CD14-positive monocyte (primary cell): ENCODE data around the gene RAB27B. TPM values are rescaled to one million over a fixed set of nuclear protein-coding genes. Genes with fewer than 3 reads are reported as not detected.

Experiments used
- DNase-seq, 3 donors: peaks; one replicate each; pipeline ENCODE4 v3.0.0-alpha.2; 2011 to 2022
- H2AFZ ChIP-seq: 2 replicates; pipeline ENCODE4 v1.6.0; 2012; ENCODE audit warnings: mild to moderate bottlenecking, low read depth, low read length, inconsistent platforms; ENCODE audit not compliant: insufficient read depth, poor library complexity, severe bottlenecking
- H3K27ac ChIP-seq, 2 donors: 1 replicate in 1 of 2; 2 replicates in 1 of 2; pipeline ENCODE4 v1.5.1; 2012 to 2013; ENCODE audit warnings: low read length in 2 of 2, control low read depth in 1 of 2, inconsistent platforms in 1 of 2, low read depth in 1 of 2, mild to moderate bottlenecking in 1 of 2
- H3K27me3 ChIP-seq, 2 donors: one replicate each; pipeline versions ENCODE4 v1.6.0 to v1.6.1; 2011 to 2013; ENCODE audit warnings: low read length in 2 of 2; ENCODE audit not compliant: control insufficient read depth in 2 of 2, insufficient read depth in 2 of 2
- H3K36me3 ChIP-seq, 2 donors: replicated peaks in 1 of 2; 1 replicate in 1 of 2; 2 replicates in 1 of 2; pipeline versions ENCODE4 v1.5.1 to v1.6.1; 2012 to 2013; ENCODE audit warnings: low read length in 2 of 2, control low read depth in 1 of 2, inconsistent platforms in 1 of 2, mild to moderate bottlenecking in 1 of 2; ENCODE audit not compliant: insufficient read depth in 2 of 2, control insufficient read depth in 1 of 2
- H3K4me1 ChIP-seq, 2 donors: 1 replicate in 1 of 2; 2 replicates in 1 of 2; pipeline versions ENCODE4 v1.5.1 to v1.6.1; 2012 to 2013; ENCODE audit warnings: low read length in 2 of 2, control low read depth in 1 of 2, inconsistent platforms in 1 of 2, mild to moderate bottlenecking in 1 of 2, moderate library complexity in 1 of 2; ENCODE audit not compliant: insufficient read depth in 2 of 2, control insufficient read depth in 1 of 2
- H3K4me2 ChIP-seq: replicated peaks from 2 replicates; pipeline ENCODE3; 2012; ENCODE audit warnings: low read length, moderate library complexity, mild to moderate bottlenecking; ENCODE audit not compliant: poor library complexity, severe bottlenecking; ENCODE audit errors: extremely low read depth
- H3K4me3 ChIP-seq, 3 experiments: fragments of 200-600 bp in 1 of 3; sonication (generic) in 1 of 3; replicated peaks in 1 of 3; 1 replicate in 2 of 3; 2 replicates in 1 of 3; pipeline ENCODE4 v1.5.1; 2011 to 2013; ENCODE audit warnings: low read length in 3 of 3, mild to moderate bottlenecking in 3 of 3, control low read depth in 2 of 3, low read depth in 2 of 3, inconsistent platforms in 1 of 3, moderate library complexity in 1 of 3
- H3K79me2 ChIP-seq: 2 replicates; pipeline ENCODE4 v1.6.0; 2012; ENCODE audit warnings: mild to moderate bottlenecking, control low read depth, inconsistent platforms, low read length, moderate library complexity; ENCODE audit not compliant: insufficient read depth
- H3K9ac ChIP-seq: 2 replicates; pipeline ENCODE4 v1.6.0; 2017; ENCODE audit warnings: low read length, mild to moderate bottlenecking; ENCODE audit not compliant: insufficient read depth, poor library complexity, severe bottlenecking
- H3K9me3 ChIP-seq, 2 donors: replicated peaks in 1 of 2; 1 replicate in 1 of 2; 2 replicates in 1 of 2; pipeline versions ENCODE4 v1.5.1 to v1.6.1; 2012 to 2013; ENCODE audit warnings: low read length in 2 of 2, control low read depth in 1 of 2; ENCODE audit not compliant: control insufficient read depth in 1 of 2, insufficient read depth in 1 of 2
- H4K20me1 ChIP-seq: 2 replicates; pipeline ENCODE4 v1.6.0; 2012; ENCODE audit warnings: mild to moderate bottlenecking, low read length, control low read depth, moderate library complexity; ENCODE audit not compliant: insufficient read depth
- H3K27ac Mint-ChIP-seq, 7 donors: one replicate each; pipeline ENCODE4 v1.8.0; 2020; ENCODE audit warnings: mild to moderate bottlenecking in 7 of 7, mixed read lengths in 7 of 7, moderate library complexity in 6 of 7, inconsistent platforms in 2 of 7
- H3K27me3 Mint-ChIP-seq, 3 donors: one replicate each; pipeline ENCODE4 v1.8.0; 2021 to 2022; ENCODE audit warnings: low read depth in 3 of 3, mild to moderate bottlenecking in 3 of 3, mixed read lengths in 3 of 3, moderate library complexity in 3 of 3, inconsistent platforms in 1 of 3
- H3K36me3 Mint-ChIP-seq, 2 donors: one replicate each; pipeline ENCODE4 v1.8.0; 2020; ENCODE audit warnings: mixed read lengths in 2 of 2, inconsistent platforms in 1 of 2, mild to moderate bottlenecking in 1 of 2
- H3K4me1 Mint-ChIP-seq: one replicate; pipeline ENCODE4 v1.8.0; 2020; ENCODE audit warnings: mild to moderate bottlenecking, mixed read lengths
- H3K4me3 Mint-ChIP-seq, 2 donors: one replicate each; pipeline ENCODE4 v1.8.0; 2020; ENCODE audit warnings: mild to moderate bottlenecking in 2 of 2, mixed read lengths in 2 of 2, moderate library complexity in 1 of 2
- H3K9me3 Mint-ChIP-seq, 7 donors: one replicate each; pipeline ENCODE4 v1.8.0; 2020 to 2022; ENCODE audit warnings: mixed read lengths in 7 of 7, mild to moderate bottlenecking in 6 of 7, moderate library complexity in 6 of 7, inconsistent platforms in 2 of 7
- CTCF ChIP-seq: fragments of 200-600 bp; IDR thresholded peaks from one replicate; pipeline ENCODE4 v1.8.0; 2022; ENCODE audit warnings: antibody characterized with exemption, mild to moderate bottlenecking
- WGBS: methylation state at CpG from one replicate; pipeline ENCODE4 v1.1.5; 2013; ENCODE audit warnings: missing lambda C conversion rate; ENCODE audit not compliant: insufficient coverage; 5-methylcytosine and 5-hydroxymethylcytosine counted together
- intact Hi-C, 2 donors: fragments of 100-400 bp; cut with micrococcal nuclease; formaldehyde crosslinking; loops; one replicate each; pipeline versions ENCODE4 v1.15.0 to v1.15.1; 2023
- polyA plus RNA-seq, 3 donors: library from polyadenylated mRNA; depleted of rRNA in 1 of 3; unstranded in 2 of 3; stranded (reverse) in 1 of 3; fragments of 300-500 nt in 2 of 3; fragments of >200 nt in 1 of 3; fragmentation: Illumina TruSeq in 2 of 3; gene quantifications; 1 replicate in 2 of 3; 2 replicates in 1 of 3; pipeline ENCODE4 v1.2.3, GENCODE V29; 2012 to 2021

The RAB27B gene
- polyA plus RNA-seq, 3 donors = 0.11 to 0.13 TPM; not detected in 1

GRCh38 chr18:54883816-54884604 lies 55.7 kb downstream of the RAB27B start:
- DNase-seq = no peak
- Histone ChIP-seq H3K27ac (no peak overlapping the region), H3K4me3 (no peak overlapping the region), H2AFZ (no peak overlapping the region), H3K27me3 (no peaks in the 10 kb centered on the region), H3K36me3 (no peaks in the 10 kb centered on the region), H4K20me1 (no peaks in the 10 kb centered on the region), H3K9me3 (no peaks in the 10 kb centered on the region), H3K9ac (no peak overlapping the region), H3K4me1 (no peaks in the 10 kb centered on the region), H3K79me2 (no peaks in the 10 kb centered on the region), H3K4me2 (no peak overlapping the region)
- intact Hi-C loops = no loop called here
- peaks cover 0 to 3% (median 0%) of the 10 kb centered on the region in 3 donors for H3K27me3 Mint-ChIP-seq
- H3K4me1 Mint-ChIP-seq = no peaks in the 10 kb centered on the region
- no peaks in the 10 kb centered on the region for H3K36me3 Mint-ChIP-seq
- H3K27ac Mint-ChIP-seq = no peak overlapping the region
- no peak for TF ChIP-seq CTCF
- no peak overlapping the region for H3K4me3 Mint-ChIP-seq
- WGBS = 86% methylated on average over 1 of the region's 6 CpGs
- peaks cover 0 to 4% (median 0%) of the 10 kb centered on the region in 7 donors for H3K9me3 Mint-ChIP-seq

DNA sequence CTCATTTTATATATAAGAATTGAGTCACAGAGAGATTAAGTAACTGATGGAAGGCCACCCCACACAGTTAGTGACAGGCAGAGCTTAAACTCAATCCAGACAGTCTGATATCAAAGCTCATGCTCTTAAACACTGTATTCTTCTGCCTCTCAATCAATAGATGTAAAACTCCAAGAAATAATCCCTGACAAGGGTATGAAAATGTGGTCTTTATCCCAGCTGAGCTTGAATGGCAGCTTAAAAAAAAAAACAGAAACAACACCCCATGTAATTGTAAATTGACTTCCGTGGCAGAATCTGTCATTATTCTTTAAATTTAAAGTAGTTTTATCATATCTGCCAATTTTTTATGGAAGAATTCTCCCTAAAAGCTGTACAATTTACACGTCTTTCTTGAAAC lies 60.1 kb downstream of the RAB27B start:
- no peak for DNase-seq
- H3K4me1 Mint-ChIP-seq = no peaks in the 10 kb centered on the region
- Histone ChIP-seq H4K20me1 (no peaks in the 10 kb centered on the region), H3K79me2 (no peaks in the 10 kb centered on the region), H3K4me1 (no peaks in the 10 kb centered on the region), H3K9me3 (no peaks in the 10 kb centered on the region), H3K4me2 (no peak overlapping the region), H2AFZ (no peak overlapping the region), H3K27ac (no peak overlapping the region), H3K36me3 (no peaks in the 10 kb centered on the region), H3K27me3 (no peaks in the 10 kb centered on the region), H3K9ac (no peak overlapping the region), H3K4me3 (no peak overlapping the region)
- peaks cover 0 to 4% (median 0%) of the 10 kb centered on the region in 7 donors for H3K9me3 Mint-ChIP-seq
- no peak overlapping the region for H3K27ac Mint-ChIP-seq
- intact Hi-C loops = no loop called here
- TF ChIP-seq CTCF = no peak
- no CpG with 5 or more reads among the region's 2 CpGs for WGBS
- H3K36me3 Mint-ChIP-seq = no peaks in the 10 kb centered on the region
- H3K27me3 Mint-ChIP-seq = peaks cover 0 to 3% (median 0%) of the 10 kb centered on the region in 3 donors
- H3K4me3 Mint-ChIP-seq = no peak overlapping the region
